ENCODE data around the gene GLB1L3.

- no peak for TF ChIP-seq POLR2A (IDR thresholded peaks at IDR 0.05; ENCODE audit: low read depth, low read length)
- TF ChIP-seq CTCF (conservative IDR thresholded peaks at IDR 0.05; ENCODE audit: low read depth, low read length), result no peak
- no peak for TF ChIP-seq SMC3 (IDR thresholded peaks at IDR 0.05; ENCODE audit: low read depth, low read length)
- TF ChIP-seq RAD21 (IDR thresholded peaks at IDR 0.05; ENCODE audit: low read length), result no peak
- TF ChIP-seq RCOR1 (IDR thresholded peaks at IDR 0.05; ENCODE audit: insufficient replicate concordance, low read length), result no peak
- TF ChIP-seq MXI1 (IDR thresholded peaks at IDR 0.05; ENCODE audit: borderline replicate concordance, low read depth, low read length), result no peak
- no peak for TF ChIP-seq CHD1 (IDR thresholded peaks at IDR 0.05; ENCODE audit: low read depth, low read length)
- no peak for TF ChIP-seq MAZ (IDR thresholded peaks at IDR 0.05; ENCODE audit: borderline replicate concordance, low read depth, low read length)
- TF ChIP-seq CEBPB (IDR thresholded peaks at IDR 0.05; ENCODE audit: low read depth, low read length), result no peak
- no peak for TF ChIP-seq BHLHE40 (IDR thresholded peaks at IDR 0.05; ENCODE audit: low read depth, low read length)
- no peak for TF ChIP-seq USF2 (IDR thresholded peaks at IDR 0.05; ENCODE audit: low read depth, low read length)
- no peak for TF ChIP-seq NFE2L2 (IDR thresholded peaks at IDR 0.05; ENCODE audit: low read depth, low read length)
Measured at GRCh38 chr11:134334796-134335571, 58.8 kb downstream of the GLB1L3 start.

All from IMR-90 (cell line).